GM23338 (cell line): Measurements from ENCODE around the gene MEAK7.

Experiments
- CREB1 ChIP-seq: fragments of 250-450 bp; sonication (Bioruptor Pico); IDR thresholded peaks from 2 replicates; pipeline ENCODE4 v1.5.0; 2020; ENCODE audit warnings: low read depth, mild to moderate bottlenecking, moderate library complexity
- EZH2 ChIP-seq: fragments of 200-600 bp; sonication (generic); IDR thresholded peaks from one replicate; pipeline ENCODE4 v1.8.0; 2017; ENCODE audit warnings: antibody characterized with exemption, mild to moderate bottlenecking, low read depth; ENCODE audit not compliant: unreplicated experiment
- EZH2phosphoT487 ChIP-seq: fragments of 200-600 bp; sonication (generic); IDR thresholded peaks from one replicate; pipeline ENCODE4 v1.8.1; 2018; ENCODE audit warnings: antibody characterized with exemption; ENCODE audit not compliant: unreplicated experiment
- POLR2AphosphoS5 ChIP-seq: IDR thresholded peaks from 2 replicates; pipeline ENCODE4 v1.6.1; 2016; ENCODE audit warnings: antibody characterized with exemption, low read depth
- ZNF114 ChIP-seq: fragments of 250-450 bp; sonication (Bioruptor Pico); IDR thresholded peaks from 2 replicates; pipeline ENCODE4 v1.5.0; 2020; ENCODE audit warnings: mild to moderate bottlenecking, moderate library complexity
- TF ChIP-seq, protein P1 (sequence below), 2 experiments: fragments of 200-600 bp in 1 of 2; sonication (generic) in 1 of 2; conservative IDR thresholded peaks; 2 replicates each; pipeline versions ENCODE4 v1.5.1 to v1.6.1; 2016 to 2017; ENCODE audit warnings: antibody characterized with exemption in 2 of 2, low read depth in 2 of 2, mild to moderate bottlenecking in 2 of 2, moderate library complexity in 1 of 2
- TF ChIP-seq, protein P2 (sequence below): IDR thresholded peaks from 2 replicates; pipeline ENCODE4 v1.6.1; 2016; ENCODE audit warnings: antibody characterized with exemption
- TF ChIP-seq, protein P3 (sequence below): IDR thresholded peaks from one replicate; pipeline ENCODE4 v1.6.1; 2018; ENCODE audit warnings: antibody characterized with exemption; ENCODE audit not compliant: unreplicated experiment

DNA sequence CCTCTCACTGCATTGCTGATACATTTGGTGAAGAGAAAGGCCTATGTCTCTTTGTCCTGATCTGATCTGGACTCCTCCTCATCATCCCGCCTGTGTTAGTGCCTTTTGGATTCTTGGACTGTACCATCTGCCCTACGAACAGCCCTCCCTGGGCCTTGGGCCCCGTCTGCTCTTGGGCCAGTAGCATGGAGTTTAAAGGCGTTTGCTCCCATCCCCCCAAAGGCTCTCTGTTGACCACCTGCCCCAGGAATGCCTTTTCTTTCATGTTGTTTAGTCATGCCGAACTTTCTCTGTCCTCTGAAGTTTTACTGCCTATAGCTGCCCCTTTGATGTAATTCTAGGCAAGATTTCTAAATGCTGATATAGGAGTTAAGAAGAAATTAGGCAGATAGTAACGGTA is 30.9 kb upstream of the MEAK7 start:
- no peak for TF ChIP-seq POLR2AphosphoS5
- TF ChIP-seq, protein P1, sequence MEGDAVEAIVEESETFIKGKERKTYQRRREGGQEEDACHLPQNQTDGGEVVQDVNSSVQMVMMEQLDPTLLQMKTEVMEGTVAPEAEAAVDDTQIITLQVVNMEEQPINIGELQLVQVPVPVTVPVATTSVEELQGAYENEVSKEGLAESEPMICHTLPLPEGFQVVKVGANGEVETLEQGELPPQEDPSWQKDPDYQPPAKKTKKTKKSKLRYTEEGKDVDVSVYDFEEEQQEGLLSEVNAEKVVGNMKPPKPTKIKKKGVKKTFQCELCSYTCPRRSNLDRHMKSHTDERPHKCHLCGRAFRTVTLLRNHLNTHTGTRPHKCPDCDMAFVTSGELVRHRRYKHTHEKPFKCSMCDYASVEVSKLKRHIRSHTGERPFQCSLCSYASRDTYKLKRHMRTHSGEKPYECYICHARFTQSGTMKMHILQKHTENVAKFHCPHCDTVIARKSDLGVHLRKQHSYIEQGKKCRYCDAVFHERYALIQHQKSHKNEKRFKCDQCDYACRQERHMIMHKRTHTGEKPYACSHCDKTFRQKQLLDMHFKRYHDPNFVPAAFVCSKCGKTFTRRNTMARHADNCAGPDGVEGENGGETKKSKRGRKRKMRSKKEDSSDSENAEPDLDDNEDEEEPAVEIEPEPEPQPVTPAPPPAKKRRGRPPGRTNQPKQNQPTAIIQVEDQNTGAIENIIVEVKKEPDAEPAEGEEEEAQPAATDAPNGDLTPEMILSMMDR (conservative IDR thresholded peaks at IDR 0.05; ENCODE audit: low read depth in 2 of 2) = no peak
- no peak for TF ChIP-seq CREB1 (CRISPR knock-in tag)
- TF ChIP-seq EZH2phosphoT487 = no peak
- TF ChIP-seq ZNF114 (CRISPR knock-in tag) = no peak
- TF ChIP-seq, protein P2, sequence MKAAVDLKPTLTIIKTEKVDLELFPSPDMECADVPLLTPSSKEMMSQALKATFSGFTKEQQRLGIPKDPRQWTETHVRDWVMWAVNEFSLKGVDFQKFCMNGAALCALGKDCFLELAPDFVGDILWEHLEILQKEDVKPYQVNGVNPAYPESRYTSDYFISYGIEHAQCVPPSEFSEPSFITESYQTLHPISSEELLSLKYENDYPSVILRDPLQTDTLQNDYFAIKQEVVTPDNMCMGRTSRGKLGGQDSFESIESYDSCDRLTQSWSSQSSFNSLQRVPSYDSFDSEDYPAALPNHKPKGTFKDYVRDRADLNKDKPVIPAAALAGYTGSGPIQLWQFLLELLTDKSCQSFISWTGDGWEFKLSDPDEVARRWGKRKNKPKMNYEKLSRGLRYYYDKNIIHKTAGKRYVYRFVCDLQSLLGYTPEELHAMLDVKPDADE = no peak
- TF ChIP-seq, protein P3, sequence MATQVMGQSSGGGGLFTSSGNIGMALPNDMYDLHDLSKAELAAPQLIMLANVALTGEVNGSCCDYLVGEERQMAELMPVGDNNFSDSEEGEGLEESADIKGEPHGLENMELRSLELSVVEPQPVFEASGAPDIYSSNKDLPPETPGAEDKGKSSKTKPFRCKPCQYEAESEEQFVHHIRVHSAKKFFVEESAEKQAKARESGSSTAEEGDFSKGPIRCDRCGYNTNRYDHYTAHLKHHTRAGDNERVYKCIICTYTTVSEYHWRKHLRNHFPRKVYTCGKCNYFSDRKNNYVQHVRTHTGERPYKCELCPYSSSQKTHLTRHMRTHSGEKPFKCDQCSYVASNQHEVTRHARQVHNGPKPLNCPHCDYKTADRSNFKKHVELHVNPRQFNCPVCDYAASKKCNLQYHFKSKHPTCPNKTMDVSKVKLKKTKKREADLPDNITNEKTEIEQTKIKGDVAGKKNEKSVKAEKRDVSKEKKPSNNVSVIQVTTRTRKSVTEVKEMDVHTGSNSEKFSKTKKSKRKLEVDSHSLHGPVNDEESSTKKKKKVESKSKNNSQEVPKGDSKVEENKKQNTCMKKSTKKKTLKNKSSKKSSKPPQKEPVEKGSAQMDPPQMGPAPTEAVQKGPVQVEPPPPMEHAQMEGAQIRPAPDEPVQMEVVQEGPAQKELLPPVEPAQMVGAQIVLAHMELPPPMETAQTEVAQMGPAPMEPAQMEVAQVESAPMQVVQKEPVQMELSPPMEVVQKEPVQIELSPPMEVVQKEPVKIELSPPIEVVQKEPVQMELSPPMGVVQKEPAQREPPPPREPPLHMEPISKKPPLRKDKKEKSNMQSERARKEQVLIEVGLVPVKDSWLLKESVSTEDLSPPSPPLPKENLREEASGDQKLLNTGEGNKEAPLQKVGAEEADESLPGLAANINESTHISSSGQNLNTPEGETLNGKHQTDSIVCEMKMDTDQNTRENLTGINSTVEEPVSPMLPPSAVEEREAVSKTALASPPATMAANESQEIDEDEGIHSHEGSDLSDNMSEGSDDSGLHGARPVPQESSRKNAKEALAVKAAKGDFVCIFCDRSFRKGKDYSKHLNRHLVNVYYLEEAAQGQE = no peak
- no peak for TF ChIP-seq EZH2
